ENCODE measurements around the gene ADAP1. TPM values are rescaled to one million over a fixed set of nuclear protein-coding genes. Genes with fewer than 3 reads are reported as not detected.
"Not testable (repeated sequence)": the region's sequence is repeated elsewhere in the genome, so short reads cannot be mapped to it uniquely, and the experiment has no call there.

The ADAP1 gene
- total RNA-seq: 100 to 1,000 TPM in 1 of 5 donors, 10 to 100 TPM in 2, 1 to 10 TPM in 2; 2.2 to 169 (median 18.5) TPM
- polyA plus RNA-seq: 10 to 100 TPM; 16.0 to 30.5 (median 29.4) TPM
- long read RNA-seq, donor 1, partial matches to known transcripts: 0 of 5 reads
- long read RNA-seq, donor 1, other reads (novel, unspliced or antisense): 0 of 5 reads
- long read RNA-seq, donor 2, transcript ADAP1-201 (11 exons, 2,363 nt): major isoform, 7 of 7 reads
- long read RNA-seq, donor 2, partial matches to known transcripts: 0 of 7 reads
- long read RNA-seq, donor 2, other reads (novel, unspliced or antisense): 0 of 7 reads
- long read RNA-seq, donor 3, partial matches to known transcripts: 0 of 1 reads
- long read RNA-seq, donor 3, other reads (novel, unspliced or antisense): 0 of 1 reads
- long read RNA-seq, donor 4, partial matches to known transcripts: 0 of 4 reads
- long read RNA-seq, donor 4, other reads (novel, unspliced or antisense): 0 of 4 reads
- long read RNA-seq, donor 5, partial matches to known transcripts: 0 of 4 reads
- long read RNA-seq, donor 5, other reads (novel, unspliced or antisense): 0 of 4 reads
- long read RNA-seq, donor 6, transcript ADAP1-201 (11 exons, 2,363 nt): major isoform, 6 of 11 reads
- long read RNA-seq, donor 6, partial matches to known transcripts: 0 of 11 reads
- long read RNA-seq, donor 6, other reads (novel, unspliced or antisense): 0 of 11 reads
- long read RNA-seq, donor 7, transcript ADAP1-201 (11 exons, 2,363 nt): major isoform, 11 of 13 reads
- long read RNA-seq, donor 7, partial matches to known transcripts: 0 of 13 reads
- long read RNA-seq, donor 7, other reads (novel, unspliced or antisense): 0 of 13 reads
- long read RNA-seq, donor 8, partial matches to known transcripts: 0 of 4 reads
- long read RNA-seq, donor 8, other reads (novel, unspliced or antisense): 0 of 4 reads
- long read RNA-seq, donor 9, partial matches to known transcripts: 0 of 2 reads
- long read RNA-seq, donor 9, other reads (novel, unspliced or antisense): 0 of 2 reads
- long read RNA-seq, donor 10, partial matches to known transcripts: 0 of 5 reads
- long read RNA-seq, donor 10, other reads (novel, unspliced or antisense): 0 of 5 reads

GRCh38 chr7:954330-955238, at the start of gene ADAP1:
Gene ADAP1, minus strand, starts transcription at chr7:954680. Its CDS starts 203 bp downstream, at chr7:954477.
- H3K9me3 ChIP-seq: no peaks in the 10 kb centered on the region
- peak; percentile 66 to 89 for DNase-seq
- peak within 1 kb of the TSS; percentile 57 to 70 (median 60) for H3K4me3 ChIP-seq
- peaks cover 0 to 4% (median 0%) of the 10 kb centered on the region in 4 donors for H3K36me3 ChIP-seq
- peaks cover 17 to 55% (median 25%) of the 10 kb centered on the region in 4 donors for H3K4me1 ChIP-seq
- peaks cover 0 to 45% (median 17%) of the 10 kb centered on the region in 3 donors for H3K27me3 ChIP-seq
- intact Hi-C loops (cut with DNase I; ENCODE audit: low total_unique reads): no loop called here
- TF ChIP-seq CTCF (IDR thresholded peaks at IDR 0.05): peak in 2 of 7 experiments; percentile 7 to 50
- TF ChIP-seq POLR2A (IDR thresholded peaks at IDR 0.05): no peak
- H3K27ac ChIP-seq: peak within 1 kb of the TSS; percentile 54 to 85 (median 79)
- WGBS, 5 donors: 8 to 44% (median 17%) methylated on average over 5 to 115 of the region's 115 CpGs

DNA sequence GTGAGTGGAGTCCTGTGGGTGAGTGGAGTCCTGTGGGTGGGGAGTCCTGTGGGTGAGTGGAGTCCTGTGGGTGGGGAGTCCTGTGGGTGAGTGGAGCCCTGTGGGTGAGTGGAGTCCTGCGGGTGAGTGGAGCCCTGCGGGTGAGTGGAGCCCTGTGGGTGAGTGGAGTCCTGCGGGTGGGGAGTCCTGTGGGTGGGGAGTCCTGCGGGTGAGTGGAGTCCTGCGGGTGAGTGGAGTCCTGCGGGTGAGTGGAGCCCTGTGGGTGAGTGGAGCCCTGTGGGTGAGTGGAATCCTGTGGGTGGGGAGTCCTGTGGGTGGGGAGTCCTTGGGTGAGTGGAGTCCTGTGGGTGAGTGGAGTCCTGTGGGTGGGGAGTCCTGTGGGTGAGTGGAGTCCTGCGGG, 48.0 kb upstream of the ADAP1 start:
- WGBS, 5 donors: 84 to 100% (median 94%) methylated on average over 2 to 7 of the region's 7 CpGs
- intact Hi-C loops (cut with DNase I; ENCODE audit: low total_unique reads); H3K4me1 ChIP-seq; H3K9me3 ChIP-seq; H3K4me3 ChIP-seq; DNase-seq; H3K27me3 ChIP-seq; H3K27ac ChIP-seq: not testable (repeated sequence)
- H3K36me3 ChIP-seq: peaks cover 0 to 67% (median 56%) of the 10 kb centered on the region in 4 donors

- H3K4me3 ChIP-seq; H3K4me1 ChIP-seq; intact Hi-C loops (cut with DNase I; ENCODE audit: low total_unique reads); H3K9me3 ChIP-seq; H3K27ac ChIP-seq; H3K27me3 ChIP-seq; DNase-seq: not testable (repeated sequence)
- 87 to 100% (median 93%) methylated on average over 4 of the region's 4 CpGs for WGBS, 5 donors
- peaks cover 0 to 67% (median 56%) of the 10 kb centered on the region in 4 donors for H3K36me3 ChIP-seq
Observed at GRCh38 chr7:1002026-1002425, 47.5 kb upstream of the ADAP1 start.

DNA sequence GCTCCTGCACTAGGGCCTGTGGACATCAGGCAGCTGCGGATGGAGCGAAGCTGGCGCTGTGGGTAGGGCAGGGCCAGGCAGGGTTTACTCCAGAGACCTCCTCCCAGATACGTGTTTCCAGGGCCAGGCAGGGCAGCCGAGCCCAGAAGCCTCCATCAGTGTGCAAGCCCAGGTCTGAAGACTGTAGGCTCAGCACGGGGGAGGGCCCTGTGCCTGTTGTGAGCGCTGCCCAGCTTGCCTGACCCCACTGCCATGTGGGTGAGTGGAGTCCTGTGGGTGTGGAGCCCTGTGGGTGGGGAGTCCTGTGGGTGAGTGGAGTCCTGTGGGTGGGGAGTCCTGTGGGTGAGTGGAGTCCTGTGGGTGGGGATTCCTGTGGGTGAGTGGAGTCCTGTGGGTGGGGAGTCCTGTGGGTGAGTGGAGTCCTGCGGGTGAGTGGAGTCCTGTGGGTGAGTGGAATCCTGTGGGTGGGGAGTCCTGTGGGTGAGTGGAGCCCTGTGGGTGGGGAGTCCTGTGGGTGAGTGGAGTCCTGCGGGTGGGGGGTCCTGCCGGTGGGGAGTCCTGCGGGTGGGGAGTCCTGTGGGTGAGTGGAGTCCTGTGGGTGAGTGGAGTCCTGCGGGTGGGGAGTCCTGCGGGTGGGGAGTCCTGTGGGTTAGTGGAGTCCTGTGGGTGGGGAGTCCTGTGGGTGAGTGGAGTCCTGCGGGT, 46.7 kb upstream of the ADAP1 start:
- H3K27me3 ChIP-seq; H3K4me1 ChIP-seq; H3K4me3 ChIP-seq; H3K9me3 ChIP-seq; intact Hi-C loops (cut with DNase I; ENCODE audit: low total_unique reads); H3K27ac ChIP-seq: not testable (repeated sequence)
- peaks cover 0 to 67% (median 59%) of the 10 kb centered on the region in 4 donors for H3K36me3 ChIP-seq
- 62 to 92% (median 89%) methylated on average over 7 to 14 of the region's 14 CpGs for WGBS, 5 donors
- DNase-seq: peak in 1 of 2 donors; percentile 43
